Tibial artery (tissue), 4 donors: ENCODE data around the gene OTOG.

Experiments used
- DNase-seq, 2 donors: peaks; one replicate each; pipeline ENCODE4 v3.0.0-alpha.2; 2019
- H3K27ac ChIP-seq, 2 donors: fragments of 200-600 bp; sonication (generic) in 1 of 2; 1 replicate in 1 of 2; 2 replicates in 1 of 2; pipeline ENCODE4 v1.5.1; 2018 to 2019; ENCODE audit warnings: mild to moderate bottlenecking in 1 of 2
- H3K27me3 ChIP-seq, 2 donors: fragments of 200-600 bp; sonication (generic) in 1 of 2; one replicate each; pipeline versions ENCODE4 v1.5.1 to v1.6.0; 2016 to 2019
- H3K36me3 ChIP-seq, 3 donors: fragments of 200-600 bp; sonication (generic) in 2 of 3; one replicate each; pipeline ENCODE4 v1.5.1; 2016 to 2019; ENCODE audit warnings: mild to moderate bottlenecking in 2 of 3
- H3K4me1 ChIP-seq, 4 donors: fragments of 200-600 bp; sonication (generic) in 2 of 4; 1 replicate in 3 of 4; 2 replicates in 1 of 4; pipeline ENCODE4 v1.5.1; 2016 to 2019
- H3K4me3 ChIP-seq, 2 donors: fragments of 200-600 bp; sonication (generic) in 1 of 2; 1 replicate in 1 of 2; 2 replicates in 1 of 2; pipeline ENCODE4 v1.5.1; 2018 to 2019; ENCODE audit warnings: mild to moderate bottlenecking in 2 of 2
- H3K9me3 ChIP-seq, 3 donors: fragments of 200-600 bp; sonication (generic) in 1 of 3; one replicate each; pipeline ENCODE4 v1.5.1; 2016 to 2019
- intact Hi-C: fragments of 100-400 bp; cut with DNase I; formaldehyde crosslinking; loops from one replicate; pipeline ENCODE4 v1.15.0; 2023; ENCODE audit warnings: low total_unique reads
- TF ChIP-seq, protein P1 (sequence below), 2 experiments: fragments of 200-600 bp in 1 of 2; fragments of 450-650 bp in 1 of 2; IDR thresholded peaks; one replicate each; pipeline ENCODE4 v1.5.1; 2017 to 2019; ENCODE audit warnings: antibody characterized with exemption in 2 of 2, mild to moderate bottlenecking in 1 of 2, moderate library complexity in 1 of 2

The OTOG gene

DNA sequence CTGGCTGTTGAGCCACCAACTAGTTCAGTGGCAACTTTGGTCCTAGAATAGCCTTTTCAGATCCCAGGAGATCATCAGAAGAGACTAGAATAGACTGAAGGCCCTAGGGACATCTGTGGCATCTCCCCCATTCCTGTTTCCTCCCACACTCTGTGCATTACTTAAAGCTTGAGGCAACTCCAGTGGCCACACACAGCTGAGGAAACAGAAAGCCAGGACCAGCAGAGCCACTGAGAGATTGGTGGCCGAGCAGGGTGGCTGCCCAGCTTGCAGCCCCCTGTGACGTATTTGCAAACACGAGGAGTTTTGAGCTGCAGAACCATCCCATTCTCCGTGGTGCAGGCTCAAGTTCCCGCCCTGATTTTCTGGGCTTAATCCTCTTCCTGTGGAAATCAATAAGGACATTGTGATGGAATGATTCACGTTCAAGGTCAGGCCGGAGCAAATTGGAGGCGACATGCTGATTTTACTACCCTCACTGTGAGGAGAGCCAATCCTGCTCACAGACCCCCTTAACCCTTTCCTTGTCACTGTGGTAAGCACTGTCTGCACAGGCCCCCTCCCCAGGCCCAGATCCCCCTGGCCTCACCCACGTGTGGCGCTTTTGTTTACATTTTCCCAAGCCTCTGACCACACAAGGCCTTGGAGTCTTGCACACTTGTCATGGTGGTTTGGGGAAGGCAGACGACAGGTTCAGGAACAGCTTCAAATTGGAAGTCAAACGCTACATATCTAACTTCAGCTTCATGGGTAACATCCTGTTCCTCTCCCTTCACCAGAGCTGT is 103.3 kb downstream of the OTOG start:
- intact Hi-C loops, result no loop called here
- Histone ChIP-seq H3K9me3 (peaks cover 0 to 4% (median 4%) of the 10 kb centered on the region in 3 donors), H3K4me1 (no peaks in the 10 kb centered on the region), H3K36me3 (no peaks in the 10 kb centered on the region), H3K27me3 (peaks cover 0 to 10% of the 10 kb centered on the region in 2 donors), H3K27ac (no peak overlapping the region), H3K4me3 (no peak overlapping the region)
- TF ChIP-seq, protein P1, sequence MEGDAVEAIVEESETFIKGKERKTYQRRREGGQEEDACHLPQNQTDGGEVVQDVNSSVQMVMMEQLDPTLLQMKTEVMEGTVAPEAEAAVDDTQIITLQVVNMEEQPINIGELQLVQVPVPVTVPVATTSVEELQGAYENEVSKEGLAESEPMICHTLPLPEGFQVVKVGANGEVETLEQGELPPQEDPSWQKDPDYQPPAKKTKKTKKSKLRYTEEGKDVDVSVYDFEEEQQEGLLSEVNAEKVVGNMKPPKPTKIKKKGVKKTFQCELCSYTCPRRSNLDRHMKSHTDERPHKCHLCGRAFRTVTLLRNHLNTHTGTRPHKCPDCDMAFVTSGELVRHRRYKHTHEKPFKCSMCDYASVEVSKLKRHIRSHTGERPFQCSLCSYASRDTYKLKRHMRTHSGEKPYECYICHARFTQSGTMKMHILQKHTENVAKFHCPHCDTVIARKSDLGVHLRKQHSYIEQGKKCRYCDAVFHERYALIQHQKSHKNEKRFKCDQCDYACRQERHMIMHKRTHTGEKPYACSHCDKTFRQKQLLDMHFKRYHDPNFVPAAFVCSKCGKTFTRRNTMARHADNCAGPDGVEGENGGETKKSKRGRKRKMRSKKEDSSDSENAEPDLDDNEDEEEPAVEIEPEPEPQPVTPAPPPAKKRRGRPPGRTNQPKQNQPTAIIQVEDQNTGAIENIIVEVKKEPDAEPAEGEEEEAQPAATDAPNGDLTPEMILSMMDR (IDR thresholded peaks at IDR 0.05), result no peak
- no peak for DNase-seq

DNA sequence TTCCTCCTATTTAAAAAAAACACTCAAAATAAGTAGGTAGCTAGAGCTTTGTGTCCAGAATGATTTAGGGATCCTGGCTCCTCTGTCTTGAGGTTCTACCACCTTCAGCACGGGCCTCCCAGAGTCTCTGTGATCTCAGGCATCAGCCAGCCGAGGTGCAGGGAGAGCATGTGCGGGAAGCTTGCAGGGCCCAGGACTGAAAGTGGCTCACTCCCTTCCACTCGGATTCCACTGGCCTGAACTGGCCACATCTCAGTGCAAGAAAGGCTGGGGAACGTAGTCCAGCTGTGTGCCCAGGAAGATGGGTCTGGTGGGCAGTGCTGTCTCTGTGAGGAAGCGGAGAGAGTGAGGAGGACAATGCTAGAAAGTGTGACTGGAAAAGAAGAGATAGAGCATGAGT is 104.0 kb downstream of the OTOG start:
- H3K27ac ChIP-seq, result no peak overlapping the region
- peaks cover 0 to 10% of the 10 kb centered on the region in 2 donors for H3K27me3 ChIP-seq
- H3K4me3 ChIP-seq, result no peak overlapping the region
- peaks cover 2 to 10% (median 9%) of the 10 kb centered on the region in 3 donors for H3K9me3 ChIP-seq
- no peaks in the 10 kb centered on the region for H3K36me3 ChIP-seq
- intact Hi-C loops, result no loop called here
- TF ChIP-seq, protein P1 (IDR thresholded peaks at IDR 0.05), result no peak
- H3K4me1 ChIP-seq, result no peaks in the 10 kb centered on the region
- no peak for DNase-seq

DNA sequence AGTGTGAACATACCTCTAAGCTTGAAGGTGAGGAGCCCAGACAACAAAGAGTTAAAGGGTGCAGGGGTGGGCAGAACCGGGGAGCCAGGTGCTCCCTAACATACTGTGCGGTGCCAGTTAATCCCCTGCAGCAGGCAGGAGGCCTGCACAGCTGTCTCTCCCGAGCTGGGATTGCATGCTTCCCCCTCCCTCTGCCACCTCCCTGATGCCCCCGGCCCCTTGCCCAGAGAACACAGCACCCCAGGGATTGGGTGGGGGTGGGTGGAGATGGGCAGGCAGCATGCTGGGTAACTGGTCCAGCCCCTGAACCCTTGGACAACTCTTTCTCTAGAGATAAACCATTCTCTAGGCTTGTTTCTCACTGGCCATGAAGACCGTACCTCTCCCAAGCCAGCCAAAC is 104.6 kb downstream of the OTOG start:
- Histone ChIP-seq H3K9me3 (peaks cover 2 to 16% (median 9%) of the 10 kb centered on the region in 3 donors), H3K36me3 (no peaks in the 10 kb centered on the region), H3K4me3 (no peak overlapping the region), H3K27me3 (peaks cover 0 to 10% of the 10 kb centered on the region in 2 donors), H3K4me1 (no peaks in the 10 kb centered on the region), H3K27ac (no peak overlapping the region)
- no peak for DNase-seq
- intact Hi-C loops, result no loop called here
- TF ChIP-seq, protein P1 (IDR thresholded peaks at IDR 0.05), result no peak

DNA sequence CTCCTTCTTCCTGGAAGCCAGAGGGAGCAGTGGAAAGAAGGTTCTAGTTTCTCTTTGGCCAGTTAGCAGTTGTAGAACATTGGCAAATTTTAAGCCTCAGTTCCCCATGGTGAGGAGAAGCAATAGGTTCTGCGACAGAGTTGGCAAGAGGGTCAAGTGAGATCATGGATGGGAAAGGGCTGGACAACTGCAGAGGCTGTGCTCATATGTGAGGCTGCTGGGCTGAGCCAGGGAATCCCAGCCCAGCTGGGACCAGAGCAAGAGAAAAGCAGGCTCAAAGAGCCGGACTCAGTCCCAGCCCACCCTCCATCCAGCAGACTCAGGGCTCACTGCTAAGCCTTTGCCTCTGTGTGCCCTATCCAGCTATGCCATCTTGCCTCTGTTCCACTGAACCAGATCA is 105.5 kb downstream of the OTOG start:
- DNase-seq, result no peak
- TF ChIP-seq, protein P1 (IDR thresholded peaks at IDR 0.05), result no peak

DNA sequence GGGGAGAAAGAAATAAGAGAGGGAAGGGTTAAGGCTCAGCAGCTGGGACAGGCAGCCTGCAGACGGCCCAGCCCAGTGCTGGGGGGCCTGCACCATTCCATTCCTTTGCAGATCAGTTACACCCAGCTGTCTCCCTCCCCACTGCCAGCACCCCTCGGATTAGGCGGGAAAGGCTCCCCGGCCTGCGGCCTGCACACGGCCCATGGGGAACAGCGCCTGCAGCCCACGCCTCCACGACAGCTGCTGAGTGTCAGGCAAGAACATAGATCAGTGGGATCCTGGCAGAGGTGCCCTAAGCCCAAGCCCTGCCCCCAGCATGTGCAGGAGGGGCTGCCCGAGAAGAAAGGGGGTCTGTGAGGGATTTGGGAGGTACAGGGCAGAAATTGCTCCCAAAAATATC is 106.6 kb downstream of the OTOG start:
- H3K9me3 ChIP-seq, result peaks cover 2 to 16% (median 9%) of the 10 kb centered on the region in 3 donors
- TF ChIP-seq, protein P1 (IDR thresholded peaks at IDR 0.05), result no peak
- no peak overlapping the region for H3K4me3 ChIP-seq
- H3K4me1 ChIP-seq, result no peaks in the 10 kb centered on the region
- intact Hi-C loops, result no loop called here
- no peaks in the 10 kb centered on the region for H3K36me3 ChIP-seq
- peaks cover 0 to 10% of the 10 kb centered on the region in 2 donors for H3K27me3 ChIP-seq
- H3K27ac ChIP-seq, result no peak overlapping the region
- DNase-seq, result no peak

More for the DNA sequence above, 105.5 kb downstream of the OTOG start:
- no peaks in the 10 kb centered on the region for H3K4me1 ChIP-seq
- H3K9me3 ChIP-seq, result peaks cover 2 to 16% (median 9%) of the 10 kb centered on the region in 3 donors
- intact Hi-C loops, result no loop called here
- H3K27ac ChIP-seq, result no peak overlapping the region
- H3K36me3 ChIP-seq, result no peaks in the 10 kb centered on the region
- peaks cover 0 to 10% of the 10 kb centered on the region in 2 donors for H3K27me3 ChIP-seq
- no peak overlapping the region for H3K4me3 ChIP-seq
